K562 (cell line): Measurements from ENCODE around the gene UCK1. TPM values are rescaled to one million over a fixed set of nuclear protein-coding genes. Genes with fewer than 3 reads are reported as not detected.

Experiments used
- ATAC-seq: fragments of 200-7000 bp; cut with Tn5 transposase; 3 replicates; pipeline ENCODE4 v1.9.1; 2020; ENCODE audit warnings: moderate library complexity
- BruUV-seq: library from RNA; stranded (reverse); fragments of 400-500 nt; replicated peaks from 2 replicates; lab custom pipeline; 2021; lab: Mats Ljungman, UMichigan
- CTCF ChIA-PET: fragments of 300-600 bp; formaldehyde crosslinking; extraction: SDS; loops from one replicate; lab custom pipeline; 2021; ENCODE audit warnings: low intra/inter-chr PET ratio; lab: Yijun Ruan, JAX
- POLR2A ChIA-PET: fragments of 300-600, 350-650 bp; sonication (Branson Sonifier 250); formaldehyde crosslinking; extraction: SDS; loops from one replicate; lab custom pipeline; 2021; ENCODE audit warnings: antibody characterized with exemption, inconsistent platforms; lab: Yijun Ruan, JAX
- DNase-seq, 4 experiments: peaks; one replicate each; pipeline versions ENCODE4 v3.0.0 to v3.0.0-alpha.2; 2011 to 2018; ENCODE audit warnings: low spot score in 3 of 4, mixed read lengths in 3 of 4; ENCODE audit errors: extremely low read depth in 1 of 4
- FAIRE-seq: peaks from 2 replicates; lab custom pipeline; 2011; peaks lifted over from hg19 to GRCh38; lab: Jason Lieb, UNC
- H2AFZ ChIP-seq: 2 replicates; pipeline ENCODE4 v1.6.0; 2011; ENCODE audit warnings: low read depth, low read length, control low read depth, inconsistent platforms
- H3K27ac ChIP-seq: fragments of 200-600 bp; 3 replicates; pipeline ENCODE4 v1.8.0; 2011; ENCODE audit warnings: low read depth, mild to moderate bottlenecking, control low read depth, inconsistent platforms, low read length, moderate library complexity, mixed read lengths; ENCODE audit errors: extremely low read depth
- H3K27me3 ChIP-seq, 2 experiments: fragments of 300-600 bp in 1 of 2; 2 replicates in 1 of 2; 3 replicates in 1 of 2; pipeline versions ENCODE4 v1.6.0 to v1.8.0; 2011; ENCODE audit warnings: inconsistent platforms in 2 of 2, low read length in 2 of 2, mild to moderate bottlenecking in 1 of 2, mixed read lengths in 1 of 2, moderate library complexity in 1 of 2; ENCODE audit not compliant: control insufficient read depth in 2 of 2, insufficient read depth in 2 of 2
- H3K36me3 ChIP-seq: fragments of 300-600 bp; 3 replicates; pipeline ENCODE4 v1.8.0; 2011; ENCODE audit warnings: mild to moderate bottlenecking, low read length, inconsistent platforms; ENCODE audit not compliant: control insufficient read depth, insufficient read depth
- H3K4me1 ChIP-seq, 2 experiments: fragments of 200-600 bp in 1 of 2; replicated peaks in 1 of 2; 2 replicates in 1 of 2; 3 replicates in 1 of 2; pipeline versions ENCODE4 v1.5.1 to v1.8.0; 2011; ENCODE audit warnings: inconsistent platforms in 2 of 2, low read length in 2 of 2, mild to moderate bottlenecking in 1 of 2, mixed read lengths in 1 of 2, moderate library complexity in 1 of 2; ENCODE audit not compliant: control insufficient read depth in 2 of 2, insufficient read depth in 2 of 2
- H3K4me2 ChIP-seq: 2 replicates; pipeline ENCODE4 v1.6.1; 2011; ENCODE audit warnings: low read length, control low read depth, inconsistent platforms, mixed read lengths; ENCODE audit not compliant: insufficient read depth
- H3K4me3 ChIP-seq: fragments of 200-600 bp; sonication (generic), shearing (Covaris generic); 2 replicates; pipeline ENCODE4 v1.5.1; 2016; ENCODE audit warnings: control low read depth, inconsistent platforms
- H3K79me2 ChIP-seq: fragments of 200-600 bp; 3 replicates; pipeline ENCODE4 v1.8.0; 2011; ENCODE audit warnings: low read length, inconsistent platforms; ENCODE audit not compliant: control insufficient read depth, insufficient read depth
- H3K9ac ChIP-seq, 2 experiments: 2 replicates each; pipeline versions ENCODE4 v1.6.0 to v1.6.1; 2011; ENCODE audit warnings: low read depth in 2 of 2, low read length in 2 of 2, control low read depth in 1 of 2, inconsistent platforms in 1 of 2, mild to moderate bottlenecking in 1 of 2, mixed read lengths in 1 of 2; ENCODE audit not compliant: insufficient read depth in 1 of 2
- H3K9me1 ChIP-seq: one replicate; pipeline ENCODE4 v1.6.0; 2011; ENCODE audit warnings: inconsistent platforms, mild to moderate bottlenecking, low read length, moderate library complexity; ENCODE audit not compliant: control insufficient read depth, insufficient read depth
- H3K9me3 ChIP-seq: replicated peaks from 2 replicates; pipeline ENCODE4 v1.5.1; 2011; ENCODE audit warnings: low read depth, low read length, inconsistent platforms; ENCODE audit not compliant: control insufficient read depth, insufficient read depth
- H4K20me1 ChIP-seq: replicated peaks from 2 replicates; pipeline ENCODE4 v1.6.1; 2011; ENCODE audit warnings: low read length, inconsistent platforms, mixed read lengths; ENCODE audit not compliant: control insufficient read depth, insufficient read depth
- GTF2B ChIP-seq: IDR thresholded peaks from 2 replicates; pipeline ENCODE4 v1.6.1; 2011; ENCODE audit not compliant: insufficient read length; ENCODE audit errors: extremely low read depth
- ZBTB11 ChIP-seq, 3 experiments: fragments of 200-800 bp in 1 of 3; fragments of 250-450 bp in 1 of 3; fragments of 450-650 bp in 1 of 3; sonication (Bioruptor Pico) in 1 of 3; sonication (Bioruptor generic) in 1 of 3; formaldehyde crosslinking in 1 of 3; IDR thresholded peaks; 2 replicates each; pipeline versions ENCODE4 v1.6.1 to v1.8.0; 2016 to 2022; ENCODE audit warnings: mild to moderate bottlenecking in 2 of 3, missing genetic modification characterization in 2 of 3, missing compliant biosample characterization in 1 of 3, moderate library complexity in 1 of 3
- WGBS: fragments of 100-300 bp; shearing (Covaris generic); methylation state at CpG from one replicate; pipeline ENCODE4 v1.1.6; 2016; ENCODE audit warnings: low coverage, mixed read lengths; ENCODE audit not compliant: insufficient coverage; ENCODE audit errors: missing lambda C conversion rate; 5-methylcytosine and 5-hydroxymethylcytosine counted together
- in situ Hi-C: fragments of 300-500 bp; cut with MboI; formaldehyde crosslinking; loops from 4 replicates; pipeline ENCODE4 v1.15.0; 2018; ENCODE audit warnings: inconsistent platforms, mixed read lengths
- intact Hi-C: fragments of 100-400 bp; cut with micrococcal nuclease; formaldehyde crosslinking; loops from 2 replicates; pipeline ENCODE4 v1.14.2; 2022
- polyA plus RNA-seq, 8 experiments: library from polyadenylated mRNA; depleted of rRNA in 4 of 8; stranded (reverse) in 5 of 8; unstranded in 3 of 8; fragments of >200 nt; fragmentation: Nextera tagmentation in 2 of 8; fragmentation: Illumina TruSeq in 1 of 8; extraction: Ambion mirVana in 2 of 8; extraction: Trizol in 1 of 8; gene quantifications; 2 replicates each; pipeline versions ENCODE4 v1.2.1 to v1.2.3, GENCODE V29; 2011 to 2014; ENCODE audit warnings: inconsistent platforms in 1 of 8, missing spikeins in 1 of 8
- total RNA-seq, 7 experiments: library from RNA; depleted of rRNA in 6 of 7; stranded (reverse); fragments of >200 nt in 6 of 7; fragmentation: Illumina TruSeq in 2 of 7; extraction: Trizol in 2 of 7; gene quantifications; 2 replicates each; pipeline versions ENCODE4 v1.2.1 to v1.2.3, GENCODE V29; 2011 to 2021; ENCODE audit warnings: low replicate concordance in 1 of 7

Gene UCK1
- total and polyA plus RNA-seq, 9 of the 15 experiments (the other 6 are each of a cell fraction or from before 2014, with no cell fraction given) = 0.27 to 27.5 (median 16.1) TPM

- in situ Hi-C loops (no loop called here), intact Hi-C loops (no loop called here)
- no peak within 1 kb of the TSS for H3K27ac ChIP-seq
- H2AFZ ChIP-seq = no peak within 1 kb of the TSS
- H3K9me3 ChIP-seq = peaks cover 7% of the 10 kb centered on the region
- peaks cover 16 to 36% of the 10 kb centered on the region in 2 experiments; a peak in 4 of 5 replicates for H3K27me3 ChIP-seq
- POLR2A ChIA-PET = interaction anchor here (0.6 kb wide), 1 partner anchor 173 kb away, joined by 3 read pairs; no protein-coding TSS in a partner anchor
- TF ChIP-seq GTF2B (no peak), ZBTB11 (CRISPR knock-in tag; IDR thresholded peaks at IDR 0.05) (0 out of 6 replicates have a peak, but pooled peaks of 1 of the 3 experiments have one; percentile 34)
- no peak within 1 kb of the TSS for H3K4me3 ChIP-seq
- WGBS = 54% methylated on average over 41 of the region's 50 CpGs
- no peak for DNase-seq
- H3K4me2 ChIP-seq = no peak within 1 kb of the TSS
- peaks cover 0 to 14% of the 10 kb centered on the region in 2 experiments; a peak in 1 of 5 replicates for H3K4me1 ChIP-seq
- no peak for ATAC-seq
- H3K9ac ChIP-seq = no peak within 1 kb of the TSS
- H4K20me1 ChIP-seq = no peaks in the 10 kb centered on the region
- CTCF ChIA-PET = interaction anchor here (0.6 kb wide), 1 partner anchor 69 kb away, joined by 4 read pairs; no protein-coding TSS in a partner anchor
- H3K9me1 ChIP-seq = no peaks in the 10 kb centered on the region
- no peaks in the 10 kb centered on the region for H3K79me2 ChIP-seq
- H3K36me3 ChIP-seq = no peaks in the 10 kb centered on the region
- BruUV-seq = no TSS peak
- no peak for FAIRE-seq
Measured at GRCh38 chr9:131545003-131545785, 14.1 kb upstream of the UCK1 start, which contains the start of gene PRRT1B. Gene PRRT1B, plus strand, starts transcription at chr9:131545523. Its CDS starts 93 bp downstream, at chr9:131545616.
